WERI-Rb-1 (cell line): ENCODE results near the gene LRP1B.

Source experiments
- DNase-seq: peaks from one replicate; pipeline ENCODE4 v3.0.0-alpha.2; 2020
- H3K27ac ChIP-seq: fragments of 250-450 bp; sonication (Bioruptor Pico); 2 replicates; pipeline ENCODE4 v1.5.1; 2020; ENCODE audit warnings: mild to moderate bottlenecking, moderate library complexity
- H3K27me3 ChIP-seq: fragments of 250-450 bp; sonication (Bioruptor Pico); 2 replicates; pipeline ENCODE4 v1.5.1; 2021; ENCODE audit warnings: mild to moderate bottlenecking, low read depth, moderate library complexity; ENCODE audit not compliant: insufficient read depth, severe bottlenecking
- H3K36me3 ChIP-seq: fragments of 250-450 bp; sonication (Bioruptor Pico); 2 replicates; pipeline ENCODE4 v1.5.1; 2020; ENCODE audit warnings: mild to moderate bottlenecking, moderate library complexity
- H3K4me3 ChIP-seq: 2 replicates; pipeline ENCODE4 v1.5.1; 2011; ENCODE audit warnings: low read depth, mild to moderate bottlenecking, control low read depth, low read length
- H3K9me3 ChIP-seq: fragments of 250-450 bp; sonication (Bioruptor Pico); 2 replicates; pipeline ENCODE4 v1.5.1; 2021; ENCODE audit warnings: mild to moderate bottlenecking, moderate library complexity; ENCODE audit not compliant: severe bottlenecking
- TF ChIP-seq, protein P1 (sequence below): IDR thresholded peaks from 2 replicates; pipeline ENCODE4 v1.5.1; 2011; ENCODE audit warnings: low read depth, mild to moderate bottlenecking, control low read depth, inconsistent platforms, low read length

LRP1B gene

GRCh38 chr2:140316345-140316744, 1814.5 kb downstream of the LRP1B start:
- TF ChIP-seq, protein P1, sequence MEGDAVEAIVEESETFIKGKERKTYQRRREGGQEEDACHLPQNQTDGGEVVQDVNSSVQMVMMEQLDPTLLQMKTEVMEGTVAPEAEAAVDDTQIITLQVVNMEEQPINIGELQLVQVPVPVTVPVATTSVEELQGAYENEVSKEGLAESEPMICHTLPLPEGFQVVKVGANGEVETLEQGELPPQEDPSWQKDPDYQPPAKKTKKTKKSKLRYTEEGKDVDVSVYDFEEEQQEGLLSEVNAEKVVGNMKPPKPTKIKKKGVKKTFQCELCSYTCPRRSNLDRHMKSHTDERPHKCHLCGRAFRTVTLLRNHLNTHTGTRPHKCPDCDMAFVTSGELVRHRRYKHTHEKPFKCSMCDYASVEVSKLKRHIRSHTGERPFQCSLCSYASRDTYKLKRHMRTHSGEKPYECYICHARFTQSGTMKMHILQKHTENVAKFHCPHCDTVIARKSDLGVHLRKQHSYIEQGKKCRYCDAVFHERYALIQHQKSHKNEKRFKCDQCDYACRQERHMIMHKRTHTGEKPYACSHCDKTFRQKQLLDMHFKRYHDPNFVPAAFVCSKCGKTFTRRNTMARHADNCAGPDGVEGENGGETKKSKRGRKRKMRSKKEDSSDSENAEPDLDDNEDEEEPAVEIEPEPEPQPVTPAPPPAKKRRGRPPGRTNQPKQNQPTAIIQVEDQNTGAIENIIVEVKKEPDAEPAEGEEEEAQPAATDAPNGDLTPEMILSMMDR: no peak
- Histone ChIP-seq H3K27ac (no peak overlapping the region), H3K9me3 (no peaks in the 10 kb centered on the region), H3K4me3 (no peak overlapping the region), H3K27me3 (no peaks in the 10 kb centered on the region), H3K36me3 (no peaks in the 10 kb centered on the region)
- DNase-seq: no peak

GRCh38 chr2:140311905-140312304, 1818.9 kb downstream of the LRP1B start:
- no peaks in the 10 kb centered on the region for H3K27me3 ChIP-seq
- H3K36me3 ChIP-seq: no peaks in the 10 kb centered on the region
- H3K9me3 ChIP-seq: no peaks in the 10 kb centered on the region
- no peak overlapping the region for H3K4me3 ChIP-seq
- H3K27ac ChIP-seq: no peak overlapping the region
- DNase-seq: no peak
- TF ChIP-seq, protein P1: no peak

GRCh38 chr2:140308706-140309105, 1822.1 kb downstream of the LRP1B start:
- H3K27ac ChIP-seq: no peak overlapping the region
- H3K9me3 ChIP-seq: no peaks in the 10 kb centered on the region
- no peaks in the 10 kb centered on the region for H3K27me3 ChIP-seq
- TF ChIP-seq, protein P1: no peak
- DNase-seq: no peak
- H3K4me3 ChIP-seq: no peak overlapping the region
- no peaks in the 10 kb centered on the region for H3K36me3 ChIP-seq

- TF ChIP-seq, protein P1: no peak
- no peak for DNase-seq
- H3K27ac ChIP-seq: no peak overlapping the region
- no peak overlapping the region for H3K4me3 ChIP-seq
- H3K27me3 ChIP-seq: no peaks in the 10 kb centered on the region
- H3K36me3 ChIP-seq: no peaks in the 10 kb centered on the region
- no peaks in the 10 kb centered on the region for H3K9me3 ChIP-seq
Observed at GRCh38 chr2:140307532-140307931, 1823.3 kb downstream of the LRP1B start.

- Histone ChIP-seq H3K36me3 (no peaks in the 10 kb centered on the region), H3K27ac (no peak overlapping the region), H3K27me3 (no peaks in the 10 kb centered on the region), H3K9me3 (no peaks in the 10 kb centered on the region), H3K4me3 (no peak overlapping the region)
- DNase-seq: no peak
- TF ChIP-seq, protein P1: no peak
Observed at GRCh38 chr2:140295767-140296166, 1835.0 kb downstream of the LRP1B start.

DNA sequence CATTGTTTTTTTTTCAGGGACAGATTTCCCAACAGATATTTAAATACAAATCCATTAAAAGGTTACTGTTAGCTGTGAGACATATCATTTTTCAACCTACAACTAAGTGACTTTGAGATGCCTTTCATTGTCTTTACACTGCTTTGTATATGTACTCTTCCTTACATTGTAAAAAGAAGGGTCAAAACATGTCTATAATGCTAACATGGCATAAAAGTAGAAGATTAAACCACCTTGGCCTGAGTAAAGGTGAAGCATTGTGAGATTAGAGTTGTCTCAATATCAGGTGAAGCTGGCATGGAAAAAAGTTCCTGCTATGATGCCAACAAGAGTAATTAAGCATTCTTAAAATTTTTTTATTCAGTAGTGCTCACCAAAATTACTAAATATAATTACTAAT, 1842.1 kb downstream of the LRP1B start:
- H3K9me3 ChIP-seq: no peaks in the 10 kb centered on the region
- TF ChIP-seq, protein P1: no peak
- H3K27me3 ChIP-seq: no peaks in the 10 kb centered on the region
- H3K4me3 ChIP-seq: no peak overlapping the region
- no peak for DNase-seq
- H3K27ac ChIP-seq: no peak overlapping the region
- H3K36me3 ChIP-seq: no peaks in the 10 kb centered on the region
